Vagina (tissue), 2 donors: ENCODE results near the gene ZMYND11. TPM values are rescaled to one million over a fixed set of nuclear protein-coding genes. Genes with fewer than 3 reads are reported as not detected.

Experiments
- DNase-seq, 2 donors: peaks; one replicate each; pipeline ENCODE4 v3.0.0-alpha.2; 2017; ENCODE audit errors: extremely low spot score in 2 of 2
- H3K27ac ChIP-seq: fragments of 200-600 bp; sonication (generic); one replicate; pipeline ENCODE4 v1.5.1; 2019
- H3K27me3 ChIP-seq: fragments of 200-600 bp; sonication (generic); one replicate; pipeline ENCODE4 v1.5.1; 2019
- H3K36me3 ChIP-seq, 2 donors: fragments of 200-600 bp; sonication (generic); one replicate each; pipeline ENCODE4 v1.5.1; 2017 to 2019
- H3K4me1 ChIP-seq: fragments of 200-600 bp; sonication (generic); one replicate; pipeline ENCODE4 v1.5.1; 2019
- H3K4me3 ChIP-seq, 2 donors: fragments of 200-600 bp; sonication (generic); 1 replicate in 1 of 2; 2 replicates in 1 of 2; pipeline ENCODE4 v1.5.1; 2016 to 2019
- H3K9me3 ChIP-seq: fragments of 200-600 bp; sonication (generic); one replicate; pipeline ENCODE4 v1.5.1; 2019
- CTCF ChIP-seq, 3 experiments: fragments of 450-650 bp in 2 of 3; fragments of 200-600 bp in 1 of 3; sonication (generic) in 1 of 3; IDR thresholded peaks; one replicate each; pipeline ENCODE4 v1.5.1; 2017 to 2019; ENCODE audit warnings: antibody characterized with exemption in 3 of 3, mild to moderate bottlenecking in 2 of 3, moderate library complexity in 2 of 3
- POLR2A ChIP-seq, 2 donors: fragments of 450-650 bp; IDR thresholded peaks; one replicate each; pipeline ENCODE4 v1.6.1; 2017; ENCODE audit warnings: antibody characterized with exemption in 2 of 2, mild to moderate bottlenecking in 2 of 2, moderate library complexity in 2 of 2
- POLR2AphosphoS5 ChIP-seq, 2 donors: sonication (generic); formaldehyde crosslinking; IDR thresholded peaks; one replicate each; pipeline ENCODE4 v1.9.0; 2017; ENCODE audit warnings: antibody characterized with exemption in 2 of 2, mild to moderate bottlenecking in 2 of 2, low read depth in 1 of 2; ENCODE audit not compliant: insufficient read depth in 1 of 2
- intact Hi-C: fragments of 100-400 bp; cut with DNase I; formaldehyde crosslinking; loops from one replicate; pipeline ENCODE4 v1.15.1; 2023
- total RNA-seq: library from RNA; depleted of rRNA; stranded (reverse); fragments of >200 nt; gene quantifications from one replicate; pipeline ENCODE4 v1.2.3, GENCODE V29; 2016

ZMYND11 gene
- total RNA-seq, 1 donor from 2014 or later = 46.4 TPM

- DNase-seq = no peak
- intact Hi-C loops = no loop called here
- no peak overlapping the region for H3K27ac ChIP-seq
These were observed 32.1 kb downstream of the ZMYND11 start for GRCh38 chr10:167383-167782.

GRCh38 chr10:173741-174140 is 38.5 kb downstream of the ZMYND11 start:
- DNase-seq = no peak
- H3K36me3 ChIP-seq = no peaks in the 10 kb centered on the region
- no peak for TF ChIP-seq CTCF (IDR thresholded peaks at IDR 0.05)
- no peak for TF ChIP-seq POLR2A (IDR thresholded peaks at IDR 0.05)
- no peak for TF ChIP-seq POLR2AphosphoS5 (IDR thresholded peaks at IDR 0.05; ENCODE audit: insufficient read depth in 1 of 2, low read depth in 1 of 2)
- H3K4me3 ChIP-seq = no peak overlapping the region
- intact Hi-C loops = no loop called here
- H3K9me3 ChIP-seq = no peaks in the 10 kb centered on the region
- no peak overlapping the region for H3K27ac ChIP-seq
- H3K27me3 ChIP-seq = no peaks in the 10 kb centered on the region
- no peaks in the 10 kb centered on the region for H3K4me1 ChIP-seq

More at GRCh38 chr10:167383-167782, 32.1 kb downstream of the ZMYND11 start:
- Histone ChIP-seq H3K27me3 (no peaks in the 10 kb centered on the region), H3K36me3 (no peaks in the 10 kb centered on the region), H3K4me1 (no peaks in the 10 kb centered on the region), H3K4me3 (no peak overlapping the region), H3K9me3 (no peaks in the 10 kb centered on the region)
- no peak for TF ChIP-seq CTCF (IDR thresholded peaks at IDR 0.05)
- no peak for TF ChIP-seq POLR2A (IDR thresholded peaks at IDR 0.05)
- no peak for TF ChIP-seq POLR2AphosphoS5 (IDR thresholded peaks at IDR 0.05; ENCODE audit: insufficient read depth in 1 of 2, low read depth in 1 of 2)

- DNase-seq = no peak
- H3K4me3 ChIP-seq = no peak overlapping the region
- no peaks in the 10 kb centered on the region for H3K27me3 ChIP-seq
- peaks cover 0 to 6% of the 10 kb centered on the region in 2 donors for H3K36me3 ChIP-seq
- no peaks in the 10 kb centered on the region for H3K4me1 ChIP-seq
- TF ChIP-seq POLR2AphosphoS5 (IDR thresholded peaks at IDR 0.05; ENCODE audit: insufficient read depth in 1 of 2, low read depth in 1 of 2) (no peak), CTCF (IDR thresholded peaks at IDR 0.05) (no peak), POLR2A (IDR thresholded peaks at IDR 0.05) (no peak)
- H3K27ac ChIP-seq = no peak overlapping the region
- intact Hi-C loops = no loop called here
- no peaks in the 10 kb centered on the region for H3K9me3 ChIP-seq
These were observed 41.4 kb downstream of the ZMYND11 start for GRCh38 chr10:176677-177076.

- H3K4me3 ChIP-seq = no peak overlapping the region
- intact Hi-C loops = no loop called here
- H3K36me3 ChIP-seq = peaks cover 0 to 19% of the 10 kb centered on the region in 2 donors
- DNase-seq = no peak
- TF ChIP-seq POLR2AphosphoS5 (IDR thresholded peaks at IDR 0.05; ENCODE audit: insufficient read depth in 1 of 2, low read depth in 1 of 2) = no peak
- TF ChIP-seq CTCF (IDR thresholded peaks at IDR 0.05) = peak in 2 of 3 experiments; percentile 28 to 30
- peaks cover 9% of the 10 kb centered on the region for H3K4me1 ChIP-seq
- no peaks in the 10 kb centered on the region for H3K27me3 ChIP-seq
- no peak overlapping the region for H3K27ac ChIP-seq
- H3K9me3 ChIP-seq = no peaks in the 10 kb centered on the region
These were observed 43.0 kb downstream of the ZMYND11 start for GRCh38 chr10:178208-178607.

GRCh38 chr10:178723-179122 is 43.5 kb downstream of the ZMYND11 start:
- no peaks in the 10 kb centered on the region for H3K27me3 ChIP-seq
- TF ChIP-seq CTCF (IDR thresholded peaks at IDR 0.05) (no peak), POLR2AphosphoS5 (IDR thresholded peaks at IDR 0.05; ENCODE audit: insufficient read depth in 1 of 2, low read depth in 1 of 2) (no peak), POLR2A (IDR thresholded peaks at IDR 0.05) (no peak)
- H3K4me3 ChIP-seq = no peak overlapping the region
- peaks cover 2% of the 10 kb centered on the region for H3K9me3 ChIP-seq
- peaks cover 0 to 24% of the 10 kb centered on the region in 2 donors for H3K36me3 ChIP-seq
- intact Hi-C loops = no loop called here
- H3K4me1 ChIP-seq = peaks cover 9% of the 10 kb centered on the region
- no peak overlapping the region for H3K27ac ChIP-seq
- no peak for DNase-seq
